GM19238 (cell line): ENCODE measurements around the gene RNF224.
"Not testable (repeated sequence)": the region's sequence is repeated elsewhere in the genome, so short reads cannot be mapped to it uniquely, and the experiment has no call there.

Experiments
- DNase-seq: peaks from one replicate; pipeline ENCODE4 v3.0.0; 2011; ENCODE audit warnings: low spot score; ENCODE audit not compliant: insufficient read length

RNF224 gene

GRCh38 chr9:137237759-137238726 lies 10.7 kb downstream of the RNF224 start:
- DNase-seq, result no peak

- DNase-seq, result not testable (repeated sequence)
Observed at GRCh38 chr9:137239541-137240200, 12.4 kb downstream of the RNF224 start.

GRCh38 chr9:137240318-137240840 lies 13.1 kb downstream of the RNF224 start:
- peak; percentile 74 for DNase-seq

- peak; percentile 100 for DNase-seq
Observed at GRCh38 chr9:137240841-137241489, 13.7 kb downstream of the RNF224 start, which contains the start of gene TUBB4B. Gene TUBB4B (plus strand): TSS chr9:137241287. CDS start chr9:137241361, 74 bp downstream.

- peak; percentile 66 for DNase-seq
Observed at GRCh38 chr9:137241490-137242268, 14.4 kb downstream of the RNF224 start.

- DNase-seq, result no peak
Observed at GRCh38 chr9:137242269-137243203, 15.2 kb downstream of the RNF224 start.

GRCh38 chr9:137243266-137243625 lies 15.9 kb downstream of the RNF224 start:
- DNase-seq, result not testable (repeated sequence)

GRCh38 chr9:137243626-137244485 lies 16.6 kb downstream of the RNF224 start:
- no peak for DNase-seq

- no peak for DNase-seq
Observed at GRCh38 chr9:137244486-137245449, 17.5 kb downstream of the RNF224 start.

GRCh38 chr9:137245450-137246421 lies 18.4 kb downstream of the RNF224 start:
- DNase-seq, result no peak

- DNase-seq, result no peak
Observed at GRCh38 chr9:137247135-137247915, 20.0 kb downstream of the RNF224 start.

GRCh38 chr9:137247916-137248175 lies 20.5 kb downstream of the RNF224 start:
- no peak for DNase-seq

- DNase-seq, result no peak
Observed at GRCh38 chr9:137250329-137251193, 23.3 kb downstream of the RNF224 start.

- no peak for DNase-seq
Observed at GRCh38 chr9:137251194-137251461, 23.8 kb downstream of the RNF224 start, which contains the start of gene STPG3. Gene STPG3 (plus strand): TSS chr9:137251286. CDS start chr9:137251287, 1 bp downstream.
